Thyroid gland (tissue), 4 donors: ENCODE data around the gene SCYGR6. TPM values are rescaled to one million over a fixed set of nuclear protein-coding genes. Genes with fewer than 3 reads are reported as not detected.
A peak's percentile ranks its signal among the peaks of the same experiment; 100 is the strongest.

Experiments
- DNase-seq, 2 donors: peaks; one replicate each; pipeline ENCODE4 v3.0.0-alpha.2; 2019
- H3K27ac ChIP-seq, 3 donors: fragments of 200-600 bp; sonication (generic); 1 replicate in 2 of 3; 2 replicates in 1 of 3; pipeline ENCODE4 v1.5.1; 2016 to 2019; ENCODE audit warnings: mild to moderate bottlenecking in 1 of 3, moderate library complexity in 1 of 3
- H3K27me3 ChIP-seq: fragments of 200-600 bp; sonication (generic); one replicate; pipeline ENCODE4 v1.5.1; 2019
- H3K36me3 ChIP-seq, 2 donors: fragments of 200-600 bp; sonication (generic); one replicate each; pipeline ENCODE4 v1.5.1; 2016 to 2019
- H3K4me1 ChIP-seq, 2 donors: fragments of 200-600 bp; sonication (generic); one replicate each; pipeline ENCODE4 v1.5.1; 2017 to 2019
- H3K4me3 ChIP-seq, 3 donors: fragments of 200-600 bp; sonication (generic); replicated peaks in 1 of 3; 1 replicate in 2 of 3; 2 replicates in 1 of 3; pipeline ENCODE4 v1.5.1; 2016; ENCODE audit warnings: mild to moderate bottlenecking in 1 of 3
- H3K9me3 ChIP-seq: fragments of 200-600 bp; sonication (generic); one replicate; pipeline ENCODE4 v1.5.1; 2017
- CTCF ChIP-seq, 6 experiments: fragments of 200-600 bp in 3 of 6; fragments of 450-650 bp in 3 of 6; sonication (generic) in 3 of 6; IDR thresholded peaks; one replicate each; pipeline ENCODE4 v1.5.1; 2016 to 2019; ENCODE audit warnings: antibody characterized with exemption in 6 of 6, mild to moderate bottlenecking in 2 of 6, inconsistent platforms in 1 of 6, moderate library complexity in 1 of 6
- POLR2A ChIP-seq, 2 donors: fragments of 450-650 bp; IDR thresholded peaks; one replicate each; pipeline ENCODE4 v1.6.1; 2017; ENCODE audit warnings: antibody characterized with exemption in 2 of 2, mild to moderate bottlenecking in 2 of 2, moderate library complexity in 1 of 2
- WGBS, 2 donors: methylation state at CpG; one replicate each; pipeline ENCODE4 v1.1.5; 2017; 5-methylcytosine and 5-hydroxymethylcytosine counted together
- intact Hi-C: fragments of 100-400 bp; cut with DNase I; formaldehyde crosslinking; loops from one replicate; pipeline ENCODE4 v1.15.1; 2023
- total RNA-seq, 4 donors: library from RNA; depleted of rRNA; stranded (reverse); fragments of >200 nt; gene quantifications; one replicate each; pipeline ENCODE4 v1.2.3, GENCODE V29; 2016

SCYGR6 gene, protein sequence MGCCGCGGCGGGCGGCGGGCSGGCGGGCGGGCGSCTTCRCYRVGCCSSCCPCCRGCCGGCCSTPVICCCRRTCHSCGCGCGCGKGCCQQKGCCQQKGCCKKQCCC
- total RNA-seq, result not detected

DNA sequence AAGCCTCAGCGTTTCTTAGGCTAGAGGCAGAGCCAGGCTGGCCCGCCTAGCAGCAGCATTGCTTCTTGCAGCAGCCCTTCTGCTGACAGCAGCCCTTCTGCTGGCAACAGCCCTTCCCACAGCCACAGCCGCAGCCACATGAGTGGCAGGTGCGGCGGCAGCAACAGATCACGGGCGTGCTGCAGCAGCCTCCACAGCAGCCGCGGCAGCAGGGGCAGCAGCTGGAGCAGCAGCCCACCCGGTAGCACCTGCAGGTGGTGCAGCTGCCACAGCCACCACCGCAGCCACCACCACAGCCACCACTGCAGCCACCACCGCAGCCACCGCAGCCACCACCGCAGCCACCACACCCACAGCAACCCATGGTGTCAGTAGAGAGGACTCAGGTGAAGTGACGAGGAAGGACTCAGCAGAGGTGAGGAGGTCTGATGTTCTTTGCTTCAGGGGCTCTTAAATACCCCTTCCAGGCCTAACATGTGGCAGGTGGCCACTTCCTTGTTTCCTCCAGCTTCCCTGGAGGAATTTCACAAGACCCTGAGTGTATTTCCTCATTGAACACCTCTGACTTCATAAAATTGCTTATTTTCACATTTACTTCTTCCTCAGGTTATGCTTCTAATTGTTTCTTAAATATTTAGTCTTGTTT lies at the start of gene SCYGR6:
Gene SCYGR6 (minus strand): TSS at position 364 of the 646 bp plus-strand sequence. CDS start 0 bp downstream, at position 364.
- H3K27me3 ChIP-seq, result no peaks in the 10 kb centered on the region
- no peak within 1 kb of the TSS for H3K27ac ChIP-seq
- intact Hi-C loops, result no loop called here
- H3K4me1 ChIP-seq, result no peaks in the 10 kb centered on the region
- 82 to 86% methylated on average over 4 to 6 of the region's 15 CpGs for WGBS, 2 donors
- TF ChIP-seq CTCF (IDR thresholded peaks at IDR 0.05), result no peak
- TF ChIP-seq POLR2A (IDR thresholded peaks at IDR 0.05), result no peak
- H3K9me3 ChIP-seq, result no peaks in the 10 kb centered on the region
- no peaks in the 10 kb centered on the region for H3K36me3 ChIP-seq
- H3K4me3 ChIP-seq, result no peak within 1 kb of the TSS
- no peak for DNase-seq

GRCh38 chr2:227774011-227774624 lies 49.6 kb upstream of the SCYGR6 start:
- H3K9me3 ChIP-seq, result no peaks in the 10 kb centered on the region
- WGBS, 2 donors, result 53% methylated on average over 15 of the region's 15 CpGs
- DNase-seq, result no peak
- TF ChIP-seq POLR2A (IDR thresholded peaks at IDR 0.05) (no peak), CTCF (IDR thresholded peaks at IDR 0.05) (peak in 2 of 6 experiments; percentile 18 to 22)
- H3K36me3 ChIP-seq, result no peaks in the 10 kb centered on the region
- no peaks in the 10 kb centered on the region for H3K27me3 ChIP-seq
- no peak overlapping the region for H3K27ac ChIP-seq
- intact Hi-C loops, result loop anchor here (10.0 kb wide), 1 partner anchor 91 kb away; no protein-coding TSS in a partner anchor
- no peaks in the 10 kb centered on the region for H3K4me1 ChIP-seq
- H3K4me3 ChIP-seq, result no peak overlapping the region

GRCh38 chr2:227772932-227773331 lies 48.4 kb upstream of the SCYGR6 start:
- intact Hi-C loops, result loop anchor here (10.0 kb wide), 1 partner anchor 92 kb away; no protein-coding TSS in a partner anchor
- TF ChIP-seq POLR2A (IDR thresholded peaks at IDR 0.05) (no peak), CTCF (IDR thresholded peaks at IDR 0.05) (no peak)
- Histone ChIP-seq H3K27ac (no peak overlapping the region), H3K4me3 (no peak overlapping the region), H3K27me3 (no peaks in the 10 kb centered on the region), H3K36me3 (no peaks in the 10 kb centered on the region), H3K4me1 (no peaks in the 10 kb centered on the region), H3K9me3 (no peaks in the 10 kb centered on the region)
- WGBS, 2 donors, result 63 to 75% methylated on average over 2 of the region's 2 CpGs
- DNase-seq, result no peak

GRCh38 chr2:227772197-227772661 lies 47.7 kb upstream of the SCYGR6 start:
- Histone ChIP-seq H3K4me1 (no peaks in the 10 kb centered on the region), H3K27me3 (no peaks in the 10 kb centered on the region), H3K27ac (no peak overlapping the region), H3K36me3 (no peaks in the 10 kb centered on the region), H3K9me3 (no peaks in the 10 kb centered on the region), H3K4me3 (no peak overlapping the region)
- intact Hi-C loops, result loop anchor here (10.0 kb wide), 1 partner anchor 93 kb away; no protein-coding TSS in a partner anchor
- DNase-seq, result no peak
- no peak for TF ChIP-seq CTCF (IDR thresholded peaks at IDR 0.05)
- TF ChIP-seq POLR2A (IDR thresholded peaks at IDR 0.05), result no peak
- 62 to 68% methylated on average over 5 of the region's 5 CpGs for WGBS, 2 donors

DNA sequence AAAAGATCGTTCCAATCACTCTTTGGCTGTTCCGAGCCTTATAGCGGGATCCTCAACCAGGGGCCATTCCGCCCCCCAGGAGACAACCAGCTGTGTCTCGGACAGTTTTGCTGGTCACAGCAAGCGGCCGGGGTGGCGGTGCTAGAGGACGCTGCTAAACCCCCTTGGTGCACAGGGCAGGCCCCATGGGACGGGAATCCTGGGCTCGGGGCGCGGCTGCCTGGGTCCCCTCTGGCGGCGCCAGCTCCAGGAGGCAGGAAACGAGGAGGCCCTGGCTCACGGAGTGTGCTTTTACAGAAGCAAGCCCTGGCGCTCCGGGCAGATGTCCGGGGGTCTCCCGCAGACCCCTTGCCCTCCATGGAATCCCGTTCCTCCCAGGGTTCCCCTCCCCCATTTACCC lies 43.3 kb upstream of the SCYGR6 start:
- peaks cover 0 to 3% of the 10 kb centered on the region in 2 donors for H3K4me1 ChIP-seq
- 90 to 91% methylated on average over 22 of the region's 22 CpGs for WGBS, 2 donors
- intact Hi-C loops, result loop anchor here (5.0 to 10.0 kb wide), 2 partner anchors 111 to 353 kb away; no protein-coding TSS in a partner anchor

More for the DNA sequence above, 43.3 kb upstream of the SCYGR6 start:
- Histone ChIP-seq H3K27me3 (no peaks in the 10 kb centered on the region), H3K4me3 (no peak overlapping the region), H3K9me3 (no peaks in the 10 kb centered on the region), H3K27ac (no peak overlapping the region), H3K36me3 (no peaks in the 10 kb centered on the region)
- TF ChIP-seq POLR2A (IDR thresholded peaks at IDR 0.05) (no peak), CTCF (IDR thresholded peaks at IDR 0.05) (no peak)
- no peak for DNase-seq
